Hepatocyte (in vitro differentiated cells): ENCODE results near the gene ANKRD17. TPM values are rescaled to one million over a fixed set of nuclear protein-coding genes. Genes with fewer than 3 reads are reported as not detected.

Experiments
- DNase-seq: peaks from one replicate; pipeline ENCODE4 v3.0.0-alpha.2; 2016; ENCODE audit warnings: low spot score
- H2AFZ ChIP-seq: fragments of 200-600 bp; sonication (generic); 2 replicates; pipeline ENCODE4 v1.6.0; 2016; ENCODE audit warnings: antibody characterized with exemption, mild to moderate bottlenecking
- H3K27ac ChIP-seq: fragments of 200-600 bp; sonication (generic); 2 replicates; pipeline ENCODE4 v1.5.1; 2016; ENCODE audit warnings: mild to moderate bottlenecking
- H3K27me3 ChIP-seq: fragments of 200-600 bp; sonication (generic); 2 replicates; pipeline ENCODE4 v1.6.1; 2016
- H3K36me3 ChIP-seq: fragments of 200-600 bp; sonication (generic); replicated peaks from 2 replicates; pipeline ENCODE4 v1.5.1; 2016; ENCODE audit warnings: low read depth; ENCODE audit not compliant: insufficient read depth
- H3K4me1 ChIP-seq: fragments of 200-600 bp; sonication (generic); 2 replicates; pipeline ENCODE4 v1.5.1; 2016; ENCODE audit warnings: mild to moderate bottlenecking, moderate library complexity; ENCODE audit not compliant: insufficient read depth
- H3K4me2 ChIP-seq: fragments of 200-600 bp; sonication (generic); 2 replicates; pipeline ENCODE4 v1.6.0; 2016
- H3K4me3 ChIP-seq: fragments of 200-600 bp; sonication (generic); 2 replicates; pipeline ENCODE4 v1.5.1; 2016; ENCODE audit warnings: mild to moderate bottlenecking
- H3K79me2 ChIP-seq: fragments of 200-600 bp; sonication (generic); 2 replicates; pipeline ENCODE4 v1.6.0; 2017; ENCODE audit warnings: mild to moderate bottlenecking
- H3K9me2 ChIP-seq: fragments of 200-600 bp; sonication (generic); replicated peaks from 2 replicates; pipeline ENCODE4 v1.6.0; 2017; ENCODE audit warnings: mild to moderate bottlenecking; ENCODE audit not compliant: insufficient read depth
- H3K9me3 ChIP-seq: fragments of 200-600 bp; sonication (generic); 2 replicates; pipeline ENCODE4 v1.5.1; 2016; ENCODE audit warnings: low read depth, mild to moderate bottlenecking
- H4K20me1 ChIP-seq: fragments of 200-600 bp; sonication (generic); 2 replicates; pipeline ENCODE4 v1.6.0; 2016; ENCODE audit warnings: mild to moderate bottlenecking; ENCODE audit not compliant: insufficient read depth, poor library complexity, severe bottlenecking
- CTCF ChIP-seq: fragments of 200-600 bp; sonication (generic); IDR thresholded peaks from 2 replicates; pipeline ENCODE4 v1.5.1; 2016; ENCODE audit warnings: antibody characterized with exemption, mild to moderate bottlenecking; ENCODE audit not compliant: poor library complexity
- EZH2 ChIP-seq: fragments of 200-600 bp; sonication (generic); IDR thresholded peaks from 2 replicates; pipeline ENCODE4 v1.6.1; 2016; ENCODE audit warnings: antibody characterized with exemption, mild to moderate bottlenecking, borderline replicate concordance
- EZH2phosphoT487 ChIP-seq: fragments of 200-600 bp; sonication (generic); IDR thresholded peaks from one replicate; pipeline ENCODE4 v1.6.1; 2018; ENCODE audit warnings: antibody characterized with exemption, mild to moderate bottlenecking, low read depth, moderate library complexity; ENCODE audit not compliant: unreplicated experiment, severe bottlenecking
- WGBS: methylation state at CpG from one replicate; pipeline ENCODE4 v1.1.6; 2016; ENCODE audit warnings: low lambda C conversion rate; ENCODE audit errors: missing lambda C conversion rate; 5-methylcytosine and 5-hydroxymethylcytosine counted together
- polyA plus RNA-seq: library from polyadenylated mRNA; unstranded; fragments of >200 nt; fragmentation: Nextera tagmentation; extraction: Ambion mirVana; gene quantifications from 2 replicates; pipeline ENCODE4 v1.2.1, GENCODE V29; 2016
- total RNA-seq: library from RNA; depleted of rRNA; stranded (reverse); fragments of >200 nt; gene quantifications from 2 replicates; pipeline ENCODE4 v1.2.3, GENCODE V29; 2014

ANKRD17 gene
- total and polyA plus RNA-seq, 2 experiments from 2014 or later: 31.8 to 55.8 TPM

- H3K9me2 ChIP-seq: no peaks in the 10 kb centered on the region
- H3K36me3 ChIP-seq: no peaks in the 10 kb centered on the region
- no peaks in the 10 kb centered on the region for H3K9me3 ChIP-seq
- no peak overlapping the region for H3K4me3 ChIP-seq
- no peak overlapping the region for H2AFZ ChIP-seq
- no peak for DNase-seq
- H3K27ac ChIP-seq: no peak overlapping the region
- H3K79me2 ChIP-seq: peaks cover 5% of the 10 kb centered on the region
- H3K27me3 ChIP-seq: no peaks in the 10 kb centered on the region
- H3K4me2 ChIP-seq: no peak overlapping the region
- H4K20me1 ChIP-seq: no peaks in the 10 kb centered on the region
- no peak for TF ChIP-seq EZH2
- no peak for TF ChIP-seq CTCF
- no peak for TF ChIP-seq EZH2phosphoT487
- no peaks in the 10 kb centered on the region for H3K4me1 ChIP-seq
- WGBS: 91% methylated on average over 1 of the region's 1 CpG
These were observed 129.3 kb downstream of the ANKRD17 start for GRCh38 chr4:73129319-73129718.

- Histone ChIP-seq H2AFZ (no peak overlapping the region), H3K27me3 (no peaks in the 10 kb centered on the region), H3K27ac (no peak overlapping the region), H3K4me3 (no peak overlapping the region), H3K36me3 (no peaks in the 10 kb centered on the region), H3K9me2 (no peaks in the 10 kb centered on the region), H3K79me2 (peaks cover 5% of the 10 kb centered on the region), H3K4me2 (no peak overlapping the region), H4K20me1 (no peaks in the 10 kb centered on the region), H3K9me3 (no peaks in the 10 kb centered on the region), H3K4me1 (no peaks in the 10 kb centered on the region)
- peak; percentile 35 for DNase-seq
- TF ChIP-seq EZH2phosphoT487 (no peak), CTCF (peak; percentile 26)
- 69% methylated on average over 3 of the region's 3 CpGs for WGBS
These were observed 130.7 kb downstream of the ANKRD17 start for GRCh38 chr4:73127839-73128453.

- H3K4me1 ChIP-seq: no peaks in the 10 kb centered on the region
- TF ChIP-seq EZH2: no peak
- no peak for TF ChIP-seq EZH2phosphoT487
- TF ChIP-seq CTCF: no peak
- no peak overlapping the region for H3K27ac ChIP-seq
- no peaks in the 10 kb centered on the region for H3K9me3 ChIP-seq
- H3K27me3 ChIP-seq: no peaks in the 10 kb centered on the region
- no peak overlapping the region for H2AFZ ChIP-seq
- no peaks in the 10 kb centered on the region for H3K36me3 ChIP-seq
- no peak overlapping the region for H3K4me3 ChIP-seq
- H3K79me2 ChIP-seq: no peaks in the 10 kb centered on the region
- no peaks in the 10 kb centered on the region for H4K20me1 ChIP-seq
- H3K4me2 ChIP-seq: no peak overlapping the region
- H3K9me2 ChIP-seq: no peaks in the 10 kb centered on the region
- WGBS: 98% methylated on average over 4 of the region's 4 CpGs
- DNase-seq: no peak
These were observed 149.1 kb downstream of the ANKRD17 start for GRCh38 chr4:73109493-73109892.

- DNase-seq: no peak
- no peaks in the 10 kb centered on the region for H3K36me3 ChIP-seq
- no peaks in the 10 kb centered on the region for H3K9me3 ChIP-seq
- TF ChIP-seq EZH2 (no peak), CTCF (no peak), EZH2phosphoT487 (no peak)
- H3K79me2 ChIP-seq: no peaks in the 10 kb centered on the region
- H3K4me2 ChIP-seq: no peak overlapping the region
- H3K27ac ChIP-seq: no peak overlapping the region
- H3K27me3 ChIP-seq: no peaks in the 10 kb centered on the region
- H3K9me2 ChIP-seq: no peaks in the 10 kb centered on the region
- no peaks in the 10 kb centered on the region for H4K20me1 ChIP-seq
- no peaks in the 10 kb centered on the region for H3K4me1 ChIP-seq
- no peak overlapping the region for H2AFZ ChIP-seq
- 94% methylated on average over 5 of the region's 5 CpGs for WGBS
- no peak overlapping the region for H3K4me3 ChIP-seq
These were observed 153.9 kb downstream of the ANKRD17 start for GRCh38 chr4:73104695-73105094.
